Right ventricle myocardium superior (tissue), 1 donor: ENCODE data around the gene TPRX2. TPM values are rescaled to one million over a fixed set of nuclear protein-coding genes. Genes with fewer than 3 reads are reported as not detected.
"Not testable (repeated sequence)": the region's sequence is repeated elsewhere in the genome, so short reads cannot be mapped to it uniquely, and the experiment has no call there.

Source experiments
- ATAC-seq: fragments of 200-7000 bp; cut with Tn5 transposase; one replicate; pipeline ENCODE4 v1.9.1; 2020; ENCODE audit warnings: mild to moderate bottlenecking; ENCODE audit not compliant: poor library complexity
- DNase-seq: peaks from one replicate; pipeline ENCODE4 v3.0.0-alpha.2; 2020
- intact Hi-C: fragments of 100-400 bp; cut with DNase I; formaldehyde crosslinking; loops from one replicate; pipeline ENCODE4 v1.11.2; 2022
- total RNA-seq: library from RNA; stranded (reverse); fragmentation: NEBNext Ultra II Directional; extraction: Animal tissue kit (Norgen Biotek cat#: 25700); gene quantifications from one replicate; pipeline ENCODE4 v1.2.1, GENCODE V29; 2021
- donor health status: DM: no; HTN: yes; CAD: no; lungs with severe emphysema.

Gene TPRX2
- total RNA-seq, 1 donor from 2014 or later: not detected

- DNase-seq, ATAC-seq, intact Hi-C loops: not testable (repeated sequence)
These were observed 804 bp upstream of the TPRX2 start for GRCh38 chr19:47858231-47858630.

- intact Hi-C loops, DNase-seq, ATAC-seq: not testable (repeated sequence)
These were observed 803 bp downstream of the TPRX2 start for GRCh38 chr19:47859838-47860237.

- ATAC-seq: no peak
- intact Hi-C loops: no loop called here
- DNase-seq: no peak
These were observed 1.7 kb downstream of the TPRX2 start for GRCh38 chr19:47860602-47861297.

- no peak for DNase-seq
- intact Hi-C loops: no loop called here
- ATAC-seq: no peak
These were observed 2.6 kb downstream of the TPRX2 start for GRCh38 chr19:47861630-47862029.

GRCh38 chr19:47863514-47863936, 4.5 kb downstream of the TPRX2 start:
- peak; percentile 89 for DNase-seq
- intact Hi-C loops: no loop called here
- ATAC-seq: peak; percentile 99

GRCh38 chr19:47865166-47865565, 6.1 kb downstream of the TPRX2 start:
- intact Hi-C loops: no loop called here
- DNase-seq: no peak
- ATAC-seq: no peak

- intact Hi-C loops: no loop called here
- DNase-seq (no peak), ATAC-seq (no peak)
These were observed 19.9 kb downstream of the TPRX2 start for GRCh38 chr19:47878906-47879305.

- ATAC-seq, DNase-seq, intact Hi-C loops: not testable (repeated sequence)
These were observed 20.4 kb downstream of the TPRX2 start for GRCh38 chr19:47879385-47879784.

GRCh38 chr19:47881757-47882156, 22.7 kb downstream of the TPRX2 start:
- ATAC-seq (no peak), DNase-seq (no peak)
- intact Hi-C loops: no loop called here

GRCh38 chr19:47882890-47883289, 23.9 kb downstream of the TPRX2 start:
- ATAC-seq (no peak), DNase-seq (no peak)
- intact Hi-C loops: no loop called here

GRCh38 chr19:47885067-47885463, 26.0 kb downstream of the TPRX2 start:
- DNase-seq: no peak
- intact Hi-C loops: no loop called here
- ATAC-seq: no peak

GRCh38 chr19:47886010-47886559, 27.1 kb downstream of the TPRX2 start, which contains the start of gene SULT2A1:
Gene SULT2A1 (minus strand): TSS chr19:47886315. CDS start chr19:47886257, 58 bp downstream.
- DNase-seq: no peak
- ATAC-seq: no peak
- intact Hi-C loops: no loop called here

GRCh38 chr19:47890865-47891621, 32.0 kb downstream of the TPRX2 start:
- DNase-seq: no peak

GRCh38 chr19:47891622-47891922, 32.5 kb downstream of the TPRX2 start:
- ATAC-seq: no peak
- intact Hi-C loops: no loop called here
- no peak for DNase-seq

More at GRCh38 chr19:47890865-47891621, 32.0 kb downstream of the TPRX2 start:
- ATAC-seq: no peak
- intact Hi-C loops: no loop called here

- intact Hi-C loops: no loop called here
- ATAC-seq (no peak), DNase-seq (no peak)
These were observed 33.1 kb downstream of the TPRX2 start for GRCh38 chr19:47891923-47892666.

GRCh38 chr19:47895165-47895782, 36.2 kb downstream of the TPRX2 start:
- intact Hi-C loops: no loop called here
- DNase-seq (no peak), ATAC-seq (no peak)

GRCh38 chr19:47896019-47896418, 37.0 kb downstream of the TPRX2 start:
- no peak for ATAC-seq
- intact Hi-C loops: no loop called here
- DNase-seq: no peak

GRCh38 chr19:47896773-47897172, 37.7 kb downstream of the TPRX2 start:
- DNase-seq (no peak), ATAC-seq (no peak)
- intact Hi-C loops: no loop called here

GRCh38 chr19:47897861-47898260, 38.8 kb downstream of the TPRX2 start:
- DNase-seq (no peak), ATAC-seq (no peak)
- intact Hi-C loops: no loop called here
